Adrenal gland (tissue), 12 donors: Measurements from ENCODE around the gene KCNK5. TPM values are rescaled to one million over a fixed set of nuclear protein-coding genes. Genes with fewer than 3 reads are reported as not detected.
A peak's percentile ranks its signal among the peaks of the same experiment; 100 is the strongest.

ENCODE experiments used
- DNase-seq, 7 donors: peaks; one replicate each; pipeline ENCODE4 v3.0.0-alpha.2; 2019 to 2020
- H3K27ac ChIP-seq, 5 donors: fragments of 200-600 bp; sonication (generic) in 4 of 5; 1 replicate in 3 of 5; 2 replicates in 2 of 5; pipeline versions ENCODE4 v1.5.1 to v1.8.0; 2016 to 2020; ENCODE audit warnings: mild to moderate bottlenecking in 1 of 5
- H3K27me3 ChIP-seq: fragments of 200-600 bp; 2 replicates; pipeline ENCODE4 v1.8.0; 2021
- H3K36me3 ChIP-seq, 2 donors: fragments of 200-600 bp; replicated peaks in 1 of 2; 1 replicate in 1 of 2; 2 replicates in 1 of 2; pipeline versions ENCODE4 v1.5.1 to v1.8.0; 2018 to 2022
- H3K4me1 ChIP-seq, 2 donors: fragments of 200-600 bp; replicated peaks in 1 of 2; 1 replicate in 1 of 2; 2 replicates in 1 of 2; pipeline versions ENCODE4 v1.5.1 to v1.8.0; 2018 to 2021
- H3K4me3 ChIP-seq, 4 donors: fragments of 200-600 bp; sonication (generic) in 3 of 4; one replicate each; pipeline ENCODE4 v1.5.1; 2016 to 2018
- H3K9me3 ChIP-seq, 3 donors: fragments of 200-600 bp; sonication (generic) in 1 of 3; replicated peaks in 1 of 3; 1 replicate in 2 of 3; 2 replicates in 1 of 3; pipeline versions ENCODE4 v1.5.1 to v1.8.0; 2016 to 2021
- CTCF ChIP-seq, 6 experiments: fragments of 450-650 bp in 4 of 6; fragments of 200-600 bp in 2 of 6; sonication (generic) in 1 of 6; IDR thresholded peaks; 1 replicate in 5 of 6; 2 replicates in 1 of 6; pipeline versions ENCODE4 v1.5.1 to v1.8.0; 2016 to 2021; ENCODE audit warnings: antibody characterized with exemption in 6 of 6, mild to moderate bottlenecking in 2 of 6, moderate library complexity in 1 of 6
- POLR2A ChIP-seq, 2 donors: fragments of 450-650 bp; IDR thresholded peaks; one replicate each; pipeline ENCODE4 v1.6.1; 2017; ENCODE audit warnings: antibody characterized with exemption in 2 of 2, mild to moderate bottlenecking in 2 of 2, moderate library complexity in 1 of 2
- WGBS, 4 donors: extraction: QIAGEN DNeasy Blood & Tissue Kit in 2 of 4; methylation state at CpG; one replicate each; pipeline versions ENCODE4 v1.1.5 to v1.1.7; 2013 to 2017; 5-methylcytosine and 5-hydroxymethylcytosine counted together
- intact Hi-C, 2 donors: fragments of 100-400 bp; cut with DNase I; formaldehyde crosslinking; loops; one replicate each; pipeline versions ENCODE4 v1.14.1 to v1.15.0; 2022 to 2023
- polyA plus RNA-seq, 3 donors: library from polyadenylated mRNA; stranded (reverse); fragments of 200-250 nt in 2 of 3; fragments of 350-450 nt in 1 of 3; fragmentation: Illumina TruSeq in 1 of 3; extraction: RNeasy Lipid Tissue Mini Kit (QIAGEN cat#74804) in 1 of 3; gene quantifications; one replicate each; pipeline ENCODE4 v1.2.3, GENCODE V29; 2013 to 2014
- total RNA-seq, 9 donors: library from RNA; depleted of rRNA in 4 of 9; stranded (reverse); fragments of >200 nt in 4 of 9; fragments of 120-200 nt in 1 of 9; fragmentation: NEBNext Ultra II Directional in 1 of 9; extraction: Animal tissue kit (Norgen Biotek cat#: 25700) in 1 of 9; gene quantifications; one replicate each; pipeline versions ENCODE4 v1.1.0 to v1.2.4, GENCODE V29; 2013 to 2023
- donor health status: healthy with polysubstance abuse.
- donor health status: Bipolar disorder and iron deficiency.
- donor health status: DM: yes; HTN: yes; CAD: no.
- donor health status: DM: no; HTN: no; CAD: no.
- donor health status: DM: no; HTN: no; CAD: no.
- donor health status: DM: yes; HTN: yes; CAD: no.

KCNK5 gene
- total and polyA plus RNA-seq, 12 donors: 0.26 to 57.1 (median 1.0) TPM

GRCh38 chr6:39169448-39170344 is 59.6 kb downstream of the KCNK5 start:
- no peak overlapping the region for H3K27ac ChIP-seq
- no peak overlapping the region for H3K4me3 ChIP-seq
- no peaks in the 10 kb centered on the region for H3K27me3 ChIP-seq
- DNase-seq: peak in 6 of 7 donors; percentile 29 to 70 (median 58)
- H3K9me3 ChIP-seq: no peaks in the 10 kb centered on the region
- H3K4me1 ChIP-seq: no peaks in the 10 kb centered on the region
- TF ChIP-seq POLR2A (IDR thresholded peaks at IDR 0.05) (no peak), CTCF (IDR thresholded peaks at IDR 0.05) (no peak)
- intact Hi-C loops: loop anchor here in 1 of 2 donors (10.0 kb wide), 1 partner anchor 295 kb away; no protein-coding TSS in a partner anchor
- H3K36me3 ChIP-seq: no peaks in the 10 kb centered on the region
- 53 to 80% (median 77%) methylated on average over 8 to 14 of the region's 14 CpGs for WGBS, 4 donors

- H3K9me3 ChIP-seq: no peaks in the 10 kb centered on the region
- peak in 5 of 7 donors; percentile 32 to 61 (median 39) for DNase-seq
- no peaks in the 10 kb centered on the region for H3K27me3 ChIP-seq
- no peaks in the 10 kb centered on the region for H3K36me3 ChIP-seq
- H3K4me1 ChIP-seq: no peaks in the 10 kb centered on the region
- intact Hi-C loops: loop anchor here (2.0 to 10.0 kb wide), 2 partner anchors 137 to 293 kb away; no protein-coding TSS in a partner anchor
- no peak overlapping the region for H3K27ac ChIP-seq
- TF ChIP-seq CTCF (IDR thresholded peaks at IDR 0.05) (no peak), POLR2A (IDR thresholded peaks at IDR 0.05) (no peak)
- no peak overlapping the region for H3K4me3 ChIP-seq
- WGBS, 4 donors: 69 to 77% (median 72%) methylated on average over 7 to 10 of the region's 10 CpGs
Observed at GRCh38 chr6:39167866-39168625, 61.2 kb downstream of the KCNK5 start.

GRCh38 chr6:39167321-39167720 is 62.0 kb downstream of the KCNK5 start:
- intact Hi-C loops: loop anchor here (2.0 to 10.0 kb wide), 2 partner anchors 137 to 293 kb away; no protein-coding TSS in a partner anchor
- no peaks in the 10 kb centered on the region for H3K27me3 ChIP-seq
- H3K9me3 ChIP-seq: no peaks in the 10 kb centered on the region
- TF ChIP-seq CTCF (IDR thresholded peaks at IDR 0.05): no peak
- no peak for TF ChIP-seq POLR2A (IDR thresholded peaks at IDR 0.05)
- 75 to 90% (median 86%) methylated on average over 3 to 5 of the region's 5 CpGs for WGBS, 4 donors
- no peak overlapping the region for H3K4me3 ChIP-seq
- H3K36me3 ChIP-seq: no peaks in the 10 kb centered on the region
- no peak overlapping the region for H3K27ac ChIP-seq
- H3K4me1 ChIP-seq: no peaks in the 10 kb centered on the region
- no peak for DNase-seq

- no peak for DNase-seq
- H3K27me3 ChIP-seq: no peaks in the 10 kb centered on the region
- TF ChIP-seq CTCF (IDR thresholded peaks at IDR 0.05) (no peak), POLR2A (IDR thresholded peaks at IDR 0.05) (no peak)
- no peaks in the 10 kb centered on the region for H3K4me1 ChIP-seq
- no peak overlapping the region for H3K4me3 ChIP-seq
- no peak overlapping the region for H3K27ac ChIP-seq
- intact Hi-C loops: loop anchor here (2.0 to 10.0 kb wide), 2 partner anchors 138 to 292 kb away; no protein-coding TSS in a partner anchor
- 66 to 78% (median 70%) methylated on average over 5 of the region's 5 CpGs for WGBS, 4 donors
- H3K9me3 ChIP-seq: no peaks in the 10 kb centered on the region
- H3K36me3 ChIP-seq: no peaks in the 10 kb centered on the region
Observed at GRCh38 chr6:39166912-39167290, 62.4 kb downstream of the KCNK5 start.
